Astrocyte of the cerebellum (primary cell): ENCODE measurements around the gene CD99.
A peak's percentile ranks its signal among the peaks of the same experiment; 100 is the strongest.

ENCODE experiments used
- DNase-seq: peaks from one replicate; pipeline ENCODE4 v3.0.0-alpha.2; 2011; ENCODE audit warnings: low read depth
- H3K4me3 ChIP-seq: 2 replicates; pipeline ENCODE4 v1.5.1; 2011; ENCODE audit warnings: mild to moderate bottlenecking, low read depth, low read length, moderate library complexity
- CTCF ChIP-seq: IDR thresholded peaks from 2 replicates; pipeline ENCODE4 v1.5.1; 2012; ENCODE audit warnings: low read length, low read depth, moderate library complexity, mild to moderate bottlenecking; ENCODE audit errors: missing control alignments
- in situ Hi-C: cut with HindIII; loops from 2 replicates; pipeline ENCODE4 v1.10.0; 2017; ENCODE audit warnings: low sequenced_read_pairs

The CD99 gene

GRCh38 chrX:2701600-2701999, 10.5 kb downstream of the CD99 start:
- in situ Hi-C loops: no loop called here
- no peak for TF ChIP-seq CTCF
- no peak for DNase-seq
- no peak overlapping the region for H3K4me3 ChIP-seq

GRCh38 chrX:2703991-2704369, 12.9 kb downstream of the CD99 start:
- DNase-seq: no peak
- in situ Hi-C loops: no loop called here
- H3K4me3 ChIP-seq: no peak overlapping the region
- peak; percentile 60 for TF ChIP-seq CTCF

- in situ Hi-C loops: no loop called here
- H3K4me3 ChIP-seq: no peak overlapping the region
- TF ChIP-seq CTCF: no peak
- DNase-seq: no peak
These were observed 14.1 kb downstream of the CD99 start for GRCh38 chrX:2705046-2705832.

GRCh38 chrX:2707334-2707760, 16.3 kb downstream of the CD99 start:
- in situ Hi-C loops: no loop called here
- no peak for TF ChIP-seq CTCF
- H3K4me3 ChIP-seq: no peak overlapping the region
- DNase-seq: no peak

- in situ Hi-C loops: no loop called here
- H3K4me3 ChIP-seq: no peak overlapping the region
- no peak for TF ChIP-seq CTCF
- DNase-seq: no peak
These were observed 16.9 kb downstream of the CD99 start for GRCh38 chrX:2708021-2708420.

GRCh38 chrX:2708592-2709188, 17.6 kb downstream of the CD99 start:
- in situ Hi-C loops: no loop called here
- no peak for TF ChIP-seq CTCF
- no peak for DNase-seq
- H3K4me3 ChIP-seq: no peak overlapping the region
